Common myeloid progenitor, CD34-positive (primary cell): ENCODE results near the gene ZNF423.

Experiments
- CTCF ChIA-PET: fragments of 350-600 bp; sonication (Branson Sonifier 250); formaldehyde crosslinking; loops from one replicate; lab custom pipeline; 2021; ENCODE audit warnings: antibody characterized with exemption; lab: Charles Lee
- POLR2A ChIA-PET: fragments of 350-600 bp; sonication (Branson Sonifier 250); formaldehyde crosslinking; loops from one replicate; lab custom pipeline; 2021; ENCODE audit warnings: antibody characterized with exemption; lab: Charles Lee
- DNase-seq, 3 donors: peaks; one replicate each; pipeline versions ENCODE4 v3.0.0 to v3.0.0-alpha.2; 2013
- H3K27ac ChIP-seq, 2 experiments: 1 replicate in 1 of 2; 2 replicates in 1 of 2; pipeline ENCODE4 v1.7.0; 2013; ENCODE audit warnings: inconsistent platforms in 2 of 2, low read length in 2 of 2, mild to moderate bottlenecking in 2 of 2, low read depth in 1 of 2, moderate library complexity in 1 of 2; ENCODE audit not compliant: severe bottlenecking in 2 of 2, insufficient read depth in 1 of 2, poor library complexity in 1 of 2
- H3K27me3 ChIP-seq, 5 experiments: replicated peaks in 2 of 5; 1 replicate in 3 of 5; 2 replicates in 2 of 5; pipeline versions ENCODE4 v1.6.1 to v1.7.0; 2013; ENCODE audit warnings: low read length in 4 of 5, mild to moderate bottlenecking in 2 of 5, moderate library complexity in 2 of 5, inconsistent platforms in 1 of 5; ENCODE audit not compliant: insufficient read depth in 5 of 5, control insufficient read depth in 4 of 5
- H3K36me3 ChIP-seq, 4 experiments: 1 replicate in 2 of 4; 2 replicates in 2 of 4; pipeline versions ENCODE4 v1.6.1 to v1.7.0; 2013; ENCODE audit warnings: low read length in 3 of 4, control low read depth in 1 of 4, mild to moderate bottlenecking in 1 of 4; ENCODE audit not compliant: control insufficient read depth in 4 of 4, insufficient read depth in 4 of 4
- H3K4me1 ChIP-seq, 4 experiments: 1 replicate in 3 of 4; 2 replicates in 1 of 4; pipeline versions ENCODE4 v1.6.1 to v1.7.1; 2013; ENCODE audit warnings: low read length in 3 of 4, mild to moderate bottlenecking in 3 of 4, control low read depth in 1 of 4, inconsistent platforms in 1 of 4, moderate library complexity in 1 of 4; ENCODE audit not compliant: control insufficient read depth in 4 of 4, insufficient read depth in 4 of 4; ENCODE audit errors: control extremely low read depth in 1 of 4
- H3K4me3 ChIP-seq, 7 experiments: 1 replicate in 4 of 7; 2 replicates in 3 of 7; pipeline versions ENCODE4 v1.5.1 to v1.7.0; 2013; ENCODE audit warnings: mild to moderate bottlenecking in 7 of 7, low read length in 6 of 7, moderate library complexity in 6 of 7, inconsistent platforms in 2 of 7, low read depth in 2 of 7, control low read depth in 1 of 7; ENCODE audit not compliant: insufficient read depth in 4 of 7, control insufficient read depth in 1 of 7; ENCODE audit errors: extremely low read depth in 1 of 7
- H3K9me3 ChIP-seq, 5 experiments: 1 replicate in 4 of 5; 2 replicates in 1 of 5; pipeline versions ENCODE4 v1.6.1 to v1.7.1; 2013; ENCODE audit warnings: low read length in 4 of 5, mild to moderate bottlenecking in 2 of 5, inconsistent platforms in 1 of 5, low read depth in 1 of 5, moderate library complexity in 1 of 5; ENCODE audit not compliant: control insufficient read depth in 4 of 5, insufficient read depth in 2 of 5; ENCODE audit errors: control extremely low read depth in 1 of 5
- WGBS: methylation state at CpG from one replicate; pipeline ENCODE4 v1.1.5; 2013; ENCODE audit not compliant: insufficient coverage; 5-methylcytosine and 5-hydroxymethylcytosine counted together

Gene ZNF423

GRCh38 chr16:49748322-49748721 is 107.6 kb downstream of the ZNF423 start:
- Histone ChIP-seq H3K4me1 (no peaks in the 10 kb centered on the region), H3K4me3 (no peak overlapping the region), H3K27ac (no peak overlapping the region), H3K36me3 (no peaks in the 10 kb centered on the region), H3K9me3 (no peaks in the 10 kb centered on the region), H3K27me3 (peaks cover 0 to 2% (median 0%) of the 10 kb centered on the region in 5 experiments)
- 94% methylated on average over 10 of the region's 11 CpGs for WGBS
- CTCF ChIA-PET, result no interaction called here
- POLR2A ChIA-PET, result no interaction called here
- no peak for DNase-seq

- H3K36me3 ChIP-seq, result no peaks in the 10 kb centered on the region
- CTCF ChIA-PET, result no interaction called here
- WGBS, result 100% methylated on average over 2 of the region's 3 CpGs
- peaks cover 0 to 2% (median 0%) of the 10 kb centered on the region in 5 experiments for H3K27me3 ChIP-seq
- POLR2A ChIA-PET, result no interaction called here
- DNase-seq, result no peak
- no peaks in the 10 kb centered on the region for H3K9me3 ChIP-seq
- no peak overlapping the region for H3K27ac ChIP-seq
- H3K4me1 ChIP-seq, result no peaks in the 10 kb centered on the region
- no peak overlapping the region for H3K4me3 ChIP-seq
Observed at GRCh38 chr16:49747654-49748053, 108.3 kb downstream of the ZNF423 start.

- POLR2A ChIA-PET, result no interaction called here
- WGBS, result 94% methylated on average over 7 of the region's 13 CpGs
- no peak for DNase-seq
- H3K4me3 ChIP-seq, result no peak overlapping the region
- no peaks in the 10 kb centered on the region for H3K4me1 ChIP-seq
- peaks cover 0 to 2% (median 0%) of the 10 kb centered on the region in 5 experiments for H3K27me3 ChIP-seq
- CTCF ChIA-PET, result interaction anchor here (1.3 kb wide), 1 partner anchor 15 kb away, joined by 3 read pairs; no protein-coding TSS in a partner anchor
- no peak overlapping the region for H3K27ac ChIP-seq
- no peaks in the 10 kb centered on the region for H3K9me3 ChIP-seq
- H3K36me3 ChIP-seq, result no peaks in the 10 kb centered on the region
Observed at GRCh38 chr16:49746545-49746944, 109.4 kb downstream of the ZNF423 start.

GRCh38 chr16:49745311-49745747 is 110.6 kb downstream of the ZNF423 start:
- ChIA-PET CTCF (interaction anchor here (1.0 to 1.3 kb wide), 2 partner anchors 16 to 47 kb away, joined by 3 read pairs; no protein-coding TSS in a partner anchor), POLR2A (interaction anchor here (0.7 kb wide), 1 partner anchor 215 kb away, joined by 3 read pairs; no protein-coding TSS in a partner anchor)
- Histone ChIP-seq H3K4me1 (no peaks in the 10 kb centered on the region), H3K27ac (no peak overlapping the region), H3K27me3 (peaks cover 0 to 2% (median 0%) of the 10 kb centered on the region in 5 experiments), H3K9me3 (no peaks in the 10 kb centered on the region), H3K36me3 (no peaks in the 10 kb centered on the region), H3K4me3 (no peak overlapping the region)
- DNase-seq, result no peak
- 97% methylated on average over 11 of the region's 11 CpGs for WGBS

GRCh38 chr16:49744244-49745220 is 111.4 kb downstream of the ZNF423 start:
- no peaks in the 10 kb centered on the region for H3K36me3 ChIP-seq
- H3K27me3 ChIP-seq, result peaks cover 0 to 2% (median 0%) of the 10 kb centered on the region in 5 experiments
- ChIA-PET CTCF (no interaction called here), POLR2A (interaction anchor here (0.7 kb wide), 1 partner anchor 214 kb away, joined by 3 read pairs; no protein-coding TSS in a partner anchor)
- no peaks in the 10 kb centered on the region for H3K9me3 ChIP-seq
- H3K4me1 ChIP-seq, result no peaks in the 10 kb centered on the region
- no peak for DNase-seq
- H3K27ac ChIP-seq, result no peak overlapping the region
- no peak overlapping the region for H3K4me3 ChIP-seq
- 96% methylated on average over 16 of the region's 19 CpGs for WGBS

- ChIA-PET POLR2A (no interaction called here), CTCF (interaction anchor here (1.7 kb wide), 1 partner anchor 14 kb away, joined by 4 read pairs; no protein-coding TSS in a partner anchor)
- Histone ChIP-seq H3K9me3 (no peaks in the 10 kb centered on the region), H3K27ac (no peak overlapping the region), H3K27me3 (peaks cover 0 to 2% (median 0%) of the 10 kb centered on the region in 5 experiments), H3K4me3 (no peak overlapping the region), H3K4me1 (no peaks in the 10 kb centered on the region), H3K36me3 (no peaks in the 10 kb centered on the region)
- no peak for DNase-seq
- WGBS, result 96% methylated on average over 8 of the region's 10 CpGs
Observed at GRCh38 chr16:49743658-49744057, 112.3 kb downstream of the ZNF423 start.

- Histone ChIP-seq H3K4me1 (no peaks in the 10 kb centered on the region), H3K4me3 (no peak overlapping the region), H3K27ac (no peak overlapping the region), H3K36me3 (no peaks in the 10 kb centered on the region), H3K9me3 (no peaks in the 10 kb centered on the region), H3K27me3 (peaks cover 0 to 2% (median 0%) of the 10 kb centered on the region in 5 experiments)
- DNase-seq, result no peak
- POLR2A ChIA-PET, result no interaction called here
- CTCF ChIA-PET, result interaction anchor here (1.7 kb wide), 1 partner anchor 13 kb away, joined by 4 read pairs; no protein-coding TSS in a partner anchor
- 94% methylated on average over 2 of the region's 4 CpGs for WGBS
Observed at GRCh38 chr16:49743203-49743464, 112.8 kb downstream of the ZNF423 start.
